ENCODE results near the gene TATDN3. TPM values are rescaled to one million over a fixed set of nuclear protein-coding genes. Genes with fewer than 3 reads are reported as not detected.
"Not testable (repeated sequence)": the region's sequence is repeated elsewhere in the genome, so short reads cannot be mapped to it uniquely, and the experiment has no call there.

Gene TATDN3
- total RNA-seq, 1 donor from 2014 or later, result 21.3 TPM

DNA sequence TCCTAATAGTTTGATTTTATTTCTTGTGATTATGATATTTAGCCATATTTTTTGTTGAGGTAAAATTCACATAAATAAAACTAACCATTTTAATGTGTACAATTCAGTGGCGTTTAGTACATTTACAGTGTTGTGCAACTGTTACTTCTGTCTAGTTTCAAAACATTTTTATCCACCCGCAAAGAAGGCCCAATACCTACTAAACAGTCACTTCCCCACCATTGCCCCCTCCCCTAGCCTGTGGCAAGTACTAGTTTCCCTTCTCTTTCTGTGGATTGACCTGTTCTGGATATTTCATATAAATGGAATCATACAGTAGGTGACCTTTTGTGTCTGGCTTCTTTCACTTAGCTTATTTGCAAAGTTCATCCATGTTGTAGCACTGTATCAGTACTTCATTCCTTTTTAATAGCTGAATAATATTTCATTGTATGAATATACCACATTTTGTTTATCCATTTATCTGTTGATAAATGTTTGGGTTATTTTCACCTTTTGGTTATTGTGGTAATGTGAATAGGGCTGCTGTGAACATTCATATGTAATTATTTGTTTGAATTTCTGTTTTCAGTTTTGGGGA lies 70.5 kb downstream of the TATDN3 start:
- DNase-seq (no peak), ATAC-seq (no peak)
- intact Hi-C loops (cut with micrococcal nuclease), result no loop called here

DNA sequence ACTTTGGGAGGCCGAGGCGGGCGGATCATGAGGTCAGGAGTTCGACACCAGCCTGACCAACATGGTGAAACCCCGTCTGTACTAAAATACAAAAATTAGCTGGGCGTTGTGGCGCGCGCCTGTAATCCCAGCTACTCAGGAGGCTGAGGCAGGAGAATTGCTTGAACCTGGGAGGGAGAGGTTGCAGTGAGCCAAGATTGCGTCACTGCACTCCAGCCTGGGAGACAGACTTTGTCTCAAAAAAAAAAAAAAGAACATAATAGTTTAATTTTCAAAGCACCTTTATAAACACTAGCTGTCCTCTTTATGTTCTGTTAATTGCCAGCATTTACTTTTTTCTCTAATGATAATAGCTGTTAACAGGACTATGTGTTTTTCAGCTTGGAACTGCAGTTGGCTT lies 71.7 kb downstream of the TATDN3 start:
- DNase-seq; intact Hi-C loops (cut with micrococcal nuclease); ATAC-seq: not testable (repeated sequence)

- intact Hi-C loops (cut with micrococcal nuclease), result no loop called here
- ATAC-seq (no peak), DNase-seq (no peak)
Measured at GRCh38 chr1:212864201-212864600, 72.5 kb downstream of the TATDN3 start.

Other genes with a start within 250 kb of the TATDN3 start
- gene ATF3, start 183.1 kb upstream of the TATDN3 start, total RNA-seq, result 14.6 TPM
- gene BATF3, start 92.1 kb upstream of the TATDN3 start, total RNA-seq, result 1.6 TPM
- 25.5 TPM for gene NSL1, start 117 bp upstream of the TATDN3 start, total RNA-seq
- gene SPATA45, start 55.8 kb downstream of the TATDN3 start, total RNA-seq, result not detected
- gene FLVCR1, start 66.4 kb downstream of the TATDN3 start, total RNA-seq, result 2.0 TPM
- gene VASH2, start 158.6 kb downstream of the TATDN3 start, total RNA-seq, result 1.0 TPM
- 16.4 TPM for gene ANGEL2, start 224.0 kb downstream of the TATDN3 start, total RNA-seq